Omental fat pad (tissue), 4 donors: ENCODE measurements around the gene SH3PXD2B. TPM values are rescaled to one million over a fixed set of nuclear protein-coding genes. Genes with fewer than 3 reads are reported as not detected.

ENCODE experiments used
- ATAC-seq: fragments of 150-250 bp; one replicate; pipeline ENCODE4 v1.9.1; 2016; ENCODE audit warnings: mild to moderate bottlenecking, moderate library complexity; ENCODE audit not compliant: low FRiP score
- DNase-seq: peaks from one replicate; pipeline ENCODE4 v3.0.0-alpha.2; 2019; ENCODE audit warnings: low spot score
- total RNA-seq, 4 donors: library from RNA; depleted of rRNA; stranded (reverse); fragments of >200 nt; gene quantifications; one replicate each; pipeline ENCODE4 v1.1.0, GENCODE V29; 2016
- TF ChIP-seq, protein P1 (sequence below), 3 donors: fragments of 450-650 bp; IDR thresholded peaks; one replicate each; pipeline ENCODE4 v1.5.1; 2016 to 2017; ENCODE audit warnings: antibody characterized with exemption in 3 of 3, mild to moderate bottlenecking in 3 of 3, moderate library complexity in 2 of 3

SH3PXD2B gene
- total RNA-seq, 4 donors from 2014 or later = 29.3 to 47.1 (median 44.3) TPM

DNA sequence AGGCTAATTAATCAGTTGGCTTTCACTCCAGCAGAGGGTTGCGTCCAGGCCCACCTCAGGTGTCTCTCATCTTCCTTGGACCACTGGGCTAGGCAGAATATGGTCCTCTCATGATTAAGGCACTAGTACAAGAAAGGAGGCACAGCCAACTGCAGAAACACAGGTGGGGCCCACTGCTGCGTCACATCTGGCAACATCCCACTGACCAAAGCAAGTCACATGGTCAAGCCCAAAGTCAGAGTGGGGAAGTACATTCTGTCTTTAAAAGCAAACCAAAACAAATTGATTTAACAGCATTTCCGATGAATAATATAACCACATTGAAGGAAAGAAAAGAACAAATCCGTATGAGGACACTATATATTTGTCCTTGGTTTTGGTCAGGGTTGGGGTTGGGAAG lies 142.7 kb downstream of the SH3PXD2B start:
- TF ChIP-seq, protein P1, sequence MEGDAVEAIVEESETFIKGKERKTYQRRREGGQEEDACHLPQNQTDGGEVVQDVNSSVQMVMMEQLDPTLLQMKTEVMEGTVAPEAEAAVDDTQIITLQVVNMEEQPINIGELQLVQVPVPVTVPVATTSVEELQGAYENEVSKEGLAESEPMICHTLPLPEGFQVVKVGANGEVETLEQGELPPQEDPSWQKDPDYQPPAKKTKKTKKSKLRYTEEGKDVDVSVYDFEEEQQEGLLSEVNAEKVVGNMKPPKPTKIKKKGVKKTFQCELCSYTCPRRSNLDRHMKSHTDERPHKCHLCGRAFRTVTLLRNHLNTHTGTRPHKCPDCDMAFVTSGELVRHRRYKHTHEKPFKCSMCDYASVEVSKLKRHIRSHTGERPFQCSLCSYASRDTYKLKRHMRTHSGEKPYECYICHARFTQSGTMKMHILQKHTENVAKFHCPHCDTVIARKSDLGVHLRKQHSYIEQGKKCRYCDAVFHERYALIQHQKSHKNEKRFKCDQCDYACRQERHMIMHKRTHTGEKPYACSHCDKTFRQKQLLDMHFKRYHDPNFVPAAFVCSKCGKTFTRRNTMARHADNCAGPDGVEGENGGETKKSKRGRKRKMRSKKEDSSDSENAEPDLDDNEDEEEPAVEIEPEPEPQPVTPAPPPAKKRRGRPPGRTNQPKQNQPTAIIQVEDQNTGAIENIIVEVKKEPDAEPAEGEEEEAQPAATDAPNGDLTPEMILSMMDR (IDR thresholded peaks at IDR 0.05) = no peak
- DNase-seq (no peak), ATAC-seq (no peak)

GRCh38 chr5:172311026-172311425 lies 143.3 kb downstream of the SH3PXD2B start:
- DNase-seq (no peak), ATAC-seq (no peak)
- TF ChIP-seq, protein P1 (IDR thresholded peaks at IDR 0.05) = no peak

DNA sequence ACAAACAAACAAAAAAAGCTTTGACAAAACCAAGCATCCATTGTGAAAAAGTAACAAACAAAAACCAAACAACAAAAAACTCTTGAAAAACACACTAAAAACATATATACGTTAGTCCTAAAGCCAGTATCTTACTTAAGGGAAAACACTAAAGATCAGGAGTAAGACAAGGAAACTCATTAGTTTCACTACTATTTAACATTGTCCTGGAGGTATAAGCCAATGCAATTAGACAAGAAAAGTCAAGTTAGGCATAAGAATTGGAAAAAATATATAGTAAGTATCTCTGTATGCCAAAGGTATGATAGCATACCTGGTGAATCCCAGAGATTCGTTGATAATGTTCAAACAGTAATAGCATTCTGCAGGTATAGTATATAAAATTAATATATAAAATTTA lies 148.9 kb downstream of the SH3PXD2B start:
- no peak for ATAC-seq
- TF ChIP-seq, protein P1 (IDR thresholded peaks at IDR 0.05) = no peak
- DNase-seq = no peak

- DNase-seq (no peak), ATAC-seq (no peak)
- TF ChIP-seq, protein P1 (IDR thresholded peaks at IDR 0.05) = no peak
Observed at GRCh38 chr5:172303572-172304335, 150.6 kb downstream of the SH3PXD2B start.

GRCh38 chr5:172303162-172303561 lies 151.2 kb downstream of the SH3PXD2B start:
- no peak for ATAC-seq

GRCh38 chr5:172302047-172302710 lies 152.1 kb downstream of the SH3PXD2B start:
- ATAC-seq = no peak

More at GRCh38 chr5:172303162-172303561, 151.2 kb downstream of the SH3PXD2B start:
- no peak for DNase-seq
- TF ChIP-seq, protein P1 (IDR thresholded peaks at IDR 0.05) = no peak

More at GRCh38 chr5:172302047-172302710, 152.1 kb downstream of the SH3PXD2B start:
- DNase-seq = no peak
- TF ChIP-seq, protein P1 (IDR thresholded peaks at IDR 0.05) = no peak
